Hepatocyte (in vitro differentiated cells): ENCODE measurements around the gene CD300A. TPM values are rescaled to one million over a fixed set of nuclear protein-coding genes. Genes with fewer than 3 reads are reported as not detected.
A peak's percentile ranks its signal among the peaks of the same experiment; 100 is the strongest.

ENCODE experiments used
- DNase-seq: peaks from one replicate; pipeline ENCODE4 v3.0.0-alpha.2; 2016; ENCODE audit warnings: low spot score
- H2AFZ ChIP-seq: fragments of 200-600 bp; sonication (generic); 2 replicates; pipeline ENCODE4 v1.6.0; 2016; ENCODE audit warnings: antibody characterized with exemption, mild to moderate bottlenecking
- H3K27ac ChIP-seq: fragments of 200-600 bp; sonication (generic); 2 replicates; pipeline ENCODE4 v1.5.1; 2016; ENCODE audit warnings: mild to moderate bottlenecking
- H3K27me3 ChIP-seq: fragments of 200-600 bp; sonication (generic); 2 replicates; pipeline ENCODE4 v1.6.1; 2016
- H3K36me3 ChIP-seq: fragments of 200-600 bp; sonication (generic); replicated peaks from 2 replicates; pipeline ENCODE4 v1.5.1; 2016; ENCODE audit warnings: low read depth; ENCODE audit not compliant: insufficient read depth
- H3K4me1 ChIP-seq: fragments of 200-600 bp; sonication (generic); 2 replicates; pipeline ENCODE4 v1.5.1; 2016; ENCODE audit warnings: mild to moderate bottlenecking, moderate library complexity; ENCODE audit not compliant: insufficient read depth
- H3K4me2 ChIP-seq: fragments of 200-600 bp; sonication (generic); 2 replicates; pipeline ENCODE4 v1.6.0; 2016
- H3K4me3 ChIP-seq: fragments of 200-600 bp; sonication (generic); 2 replicates; pipeline ENCODE4 v1.5.1; 2016; ENCODE audit warnings: mild to moderate bottlenecking
- H3K79me2 ChIP-seq: fragments of 200-600 bp; sonication (generic); 2 replicates; pipeline ENCODE4 v1.6.0; 2017; ENCODE audit warnings: mild to moderate bottlenecking
- H3K9me2 ChIP-seq: fragments of 200-600 bp; sonication (generic); replicated peaks from 2 replicates; pipeline ENCODE4 v1.6.0; 2017; ENCODE audit warnings: mild to moderate bottlenecking; ENCODE audit not compliant: insufficient read depth
- H3K9me3 ChIP-seq: fragments of 200-600 bp; sonication (generic); 2 replicates; pipeline ENCODE4 v1.5.1; 2016; ENCODE audit warnings: low read depth, mild to moderate bottlenecking
- H4K20me1 ChIP-seq: fragments of 200-600 bp; sonication (generic); 2 replicates; pipeline ENCODE4 v1.6.0; 2016; ENCODE audit warnings: mild to moderate bottlenecking; ENCODE audit not compliant: insufficient read depth, poor library complexity, severe bottlenecking
- CTCF ChIP-seq: fragments of 200-600 bp; sonication (generic); IDR thresholded peaks from 2 replicates; pipeline ENCODE4 v1.5.1; 2016; ENCODE audit warnings: antibody characterized with exemption, mild to moderate bottlenecking; ENCODE audit not compliant: poor library complexity
- EZH2 ChIP-seq: fragments of 200-600 bp; sonication (generic); IDR thresholded peaks from 2 replicates; pipeline ENCODE4 v1.6.1; 2016; ENCODE audit warnings: antibody characterized with exemption, mild to moderate bottlenecking, borderline replicate concordance
- EZH2phosphoT487 ChIP-seq: fragments of 200-600 bp; sonication (generic); IDR thresholded peaks from one replicate; pipeline ENCODE4 v1.6.1; 2018; ENCODE audit warnings: antibody characterized with exemption, mild to moderate bottlenecking, low read depth, moderate library complexity; ENCODE audit not compliant: unreplicated experiment, severe bottlenecking
- WGBS: methylation state at CpG from one replicate; pipeline ENCODE4 v1.1.6; 2016; ENCODE audit warnings: low lambda C conversion rate; ENCODE audit errors: missing lambda C conversion rate; 5-methylcytosine and 5-hydroxymethylcytosine counted together
- polyA plus RNA-seq: library from polyadenylated mRNA; unstranded; fragments of >200 nt; fragmentation: Nextera tagmentation; extraction: Ambion mirVana; gene quantifications from 2 replicates; pipeline ENCODE4 v1.2.1, GENCODE V29; 2016
- total RNA-seq: library from RNA; depleted of rRNA; stranded (reverse); fragments of >200 nt; gene quantifications from 2 replicates; pipeline ENCODE4 v1.2.3, GENCODE V29; 2014

The CD300A gene
- total and polyA plus RNA-seq, 2 experiments from 2014 or later, result 0.22 to 1.1 TPM

GRCh38 chr17:74455025-74455545 is 11.3 kb upstream of the CD300A start:
- H3K36me3 ChIP-seq, result no peaks in the 10 kb centered on the region
- TF ChIP-seq EZH2, result no peak
- no peak for TF ChIP-seq CTCF
- no peak for TF ChIP-seq EZH2phosphoT487
- peaks cover 21% of the 10 kb centered on the region for H3K4me1 ChIP-seq
- H3K79me2 ChIP-seq, result no peaks in the 10 kb centered on the region
- H3K4me3 ChIP-seq, result no peak overlapping the region
- H3K27ac ChIP-seq, result peak overlapping the region; percentile 84
- no peak overlapping the region for H2AFZ ChIP-seq
- peak overlapping the region; percentile 75 for H3K4me2 ChIP-seq
- DNase-seq, result no peak
- H3K27me3 ChIP-seq, result no peaks in the 10 kb centered on the region
- H3K9me2 ChIP-seq, result no peaks in the 10 kb centered on the region
- no peaks in the 10 kb centered on the region for H4K20me1 ChIP-seq
- no peaks in the 10 kb centered on the region for H3K9me3 ChIP-seq
- 65% methylated on average over 14 of the region's 15 CpGs for WGBS

GRCh38 chr17:74455821-74456220 is 10.6 kb upstream of the CD300A start:
- Histone ChIP-seq H4K20me1 (no peaks in the 10 kb centered on the region), H3K79me2 (no peaks in the 10 kb centered on the region), H3K27me3 (no peaks in the 10 kb centered on the region), H2AFZ (no peak overlapping the region), H3K9me3 (no peaks in the 10 kb centered on the region), H3K9me2 (no peaks in the 10 kb centered on the region), H3K4me3 (no peak overlapping the region), H3K27ac (no peak overlapping the region), H3K4me2 (no peak overlapping the region), H3K4me1 (peaks cover 21% of the 10 kb centered on the region), H3K36me3 (no peaks in the 10 kb centered on the region)
- 93% methylated on average over 5 of the region's 5 CpGs for WGBS
- DNase-seq, result no peak
- no peak for TF ChIP-seq CTCF

GRCh38 chr17:74457146-74457819 is 9.2 kb upstream of the CD300A start:
- H3K9me2 ChIP-seq, result no peaks in the 10 kb centered on the region
- WGBS, result 43% methylated on average over 15 of the region's 18 CpGs
- H3K4me3 ChIP-seq, result no peak overlapping the region
- H3K79me2 ChIP-seq, result no peaks in the 10 kb centered on the region
- TF ChIP-seq CTCF (peak; percentile 99), EZH2phosphoT487 (no peak)
- peak overlapping the region; percentile 1 for H2AFZ ChIP-seq
- H3K36me3 ChIP-seq, result no peaks in the 10 kb centered on the region
- no peaks in the 10 kb centered on the region for H3K9me3 ChIP-seq
- H3K4me2 ChIP-seq, result no peak overlapping the region
- H3K27me3 ChIP-seq, result no peaks in the 10 kb centered on the region
- H3K27ac ChIP-seq, result no peak overlapping the region
- peaks cover 21% of the 10 kb centered on the region for H3K4me1 ChIP-seq
- DNase-seq, result peak; percentile 85
- H4K20me1 ChIP-seq, result no peaks in the 10 kb centered on the region

GRCh38 chr17:74457820-74458166 is 8.6 kb upstream of the CD300A start:
- Histone ChIP-seq H3K4me1 (peaks cover 21% of the 10 kb centered on the region), H3K27ac (no peak overlapping the region), H4K20me1 (no peaks in the 10 kb centered on the region), H3K9me3 (no peaks in the 10 kb centered on the region), H3K4me3 (no peak overlapping the region), H2AFZ (no peak overlapping the region), H3K9me2 (no peaks in the 10 kb centered on the region), H3K79me2 (no peaks in the 10 kb centered on the region), H3K27me3 (no peaks in the 10 kb centered on the region), H3K36me3 (no peaks in the 10 kb centered on the region), H3K4me2 (no peak overlapping the region)
- no peak for DNase-seq
- 46% methylated on average over 6 of the region's 6 CpGs for WGBS
- TF ChIP-seq EZH2phosphoT487 (no peak), CTCF (no peak), EZH2 (no peak)
